NCI-H1417 treated with DMSO at 0.1 percent for 48 hours (cell line): ENCODE data around the gene GABARAPL2.
A peak's percentile ranks its signal among the peaks of the same experiment; 100 is the strongest.

Source experiments
- DNase-seq: peaks from one replicate; lab custom pipeline; 2025; lab: John Stamatoyannopoulos, UW

Gene GABARAPL2

DNA sequence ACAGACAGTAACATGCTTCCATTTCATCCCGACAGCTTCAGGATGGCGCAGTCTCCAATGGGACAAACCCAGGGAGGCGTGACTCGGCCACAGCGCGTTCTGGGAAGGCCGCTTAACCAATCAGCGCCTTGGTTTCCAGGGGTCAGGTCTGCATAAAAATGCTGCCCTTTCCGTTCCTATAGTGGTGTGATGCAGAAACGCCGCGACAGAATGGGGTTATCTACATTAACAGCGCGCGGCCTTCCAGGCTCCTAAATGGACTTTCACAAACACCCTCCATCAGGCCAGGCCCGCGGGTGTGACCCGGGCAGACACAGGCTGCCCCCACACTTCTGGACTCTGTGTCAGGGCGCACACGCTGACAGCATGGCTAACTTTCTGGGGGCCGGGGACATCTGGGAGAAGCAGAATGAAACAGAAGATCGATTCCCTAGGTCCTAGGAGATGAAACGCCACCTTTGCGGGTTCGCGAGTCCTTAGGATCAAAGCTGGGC is 10.9 kb upstream of the GABARAPL2 start:
- DNase-seq, result no peak

DNA sequence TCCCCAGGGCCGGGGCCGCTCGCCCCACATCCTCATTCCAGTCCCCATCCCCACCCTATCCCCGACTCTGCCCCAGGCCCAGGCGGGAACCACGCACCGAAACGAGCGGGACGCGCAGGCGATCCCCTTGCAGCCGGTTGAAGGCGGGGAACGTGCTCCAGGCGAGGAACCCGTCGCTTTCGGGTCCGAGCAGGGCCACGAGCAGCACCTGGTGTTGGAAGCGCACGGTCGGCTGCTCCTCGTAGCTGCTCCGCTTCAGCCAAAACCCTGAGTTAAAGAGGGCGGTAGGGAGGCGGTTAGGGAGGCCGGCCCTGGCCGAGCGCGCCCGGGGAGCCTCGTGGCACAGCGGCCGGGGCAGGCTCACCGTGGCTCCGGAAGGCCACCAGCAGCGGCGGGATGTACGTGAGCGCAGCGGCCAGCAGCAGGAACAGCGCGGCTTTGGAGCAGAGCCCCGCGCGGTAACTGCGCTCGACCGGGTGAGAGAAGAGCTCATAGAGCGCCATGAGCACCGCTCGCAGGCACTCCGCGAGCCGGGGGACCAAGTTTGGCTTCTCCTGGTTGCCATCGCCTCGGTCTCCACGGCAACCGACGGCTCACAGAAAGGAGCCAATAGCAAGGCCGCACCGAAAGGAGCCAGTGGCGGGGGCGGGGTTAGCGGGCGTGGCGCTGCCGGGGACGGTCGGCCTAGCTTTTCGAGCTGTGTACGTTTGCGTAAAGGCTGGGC is 10.3 kb upstream of the GABARAPL2 start, which contains the start of gene TMEM231:
Gene TMEM231, minus strand, starts transcription at position 546 of the 724 bp plus-strand sequence. Its CDS starts 43 bp downstream, at position 503.
- DNase-seq, result peak; percentile 62

DNA sequence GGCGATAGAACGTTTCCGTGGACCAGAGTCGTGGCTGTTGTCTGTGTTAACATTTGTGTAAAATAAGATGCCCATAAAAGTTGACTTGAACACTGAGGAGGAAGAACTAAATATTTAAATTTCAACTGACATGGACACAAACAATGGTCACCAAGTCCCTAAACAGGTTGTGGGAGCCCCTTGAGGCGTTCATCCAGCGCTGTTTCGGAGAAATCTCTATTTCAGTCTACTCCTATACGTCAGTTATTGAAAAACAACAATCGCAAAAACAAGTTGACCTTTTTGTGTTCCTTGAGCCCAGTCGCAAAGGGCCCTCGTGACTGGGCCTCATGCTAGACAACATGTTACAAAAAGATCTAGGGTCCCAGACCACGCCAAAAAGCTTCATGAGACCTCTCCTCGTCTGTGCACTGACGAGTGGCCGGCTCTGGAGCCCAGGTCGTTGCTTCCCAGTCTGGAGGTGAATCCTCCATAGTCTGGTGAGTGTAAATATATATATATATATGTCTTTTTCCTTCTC is 9.7 kb upstream of the GABARAPL2 start:
- no peak for DNase-seq

DNA sequence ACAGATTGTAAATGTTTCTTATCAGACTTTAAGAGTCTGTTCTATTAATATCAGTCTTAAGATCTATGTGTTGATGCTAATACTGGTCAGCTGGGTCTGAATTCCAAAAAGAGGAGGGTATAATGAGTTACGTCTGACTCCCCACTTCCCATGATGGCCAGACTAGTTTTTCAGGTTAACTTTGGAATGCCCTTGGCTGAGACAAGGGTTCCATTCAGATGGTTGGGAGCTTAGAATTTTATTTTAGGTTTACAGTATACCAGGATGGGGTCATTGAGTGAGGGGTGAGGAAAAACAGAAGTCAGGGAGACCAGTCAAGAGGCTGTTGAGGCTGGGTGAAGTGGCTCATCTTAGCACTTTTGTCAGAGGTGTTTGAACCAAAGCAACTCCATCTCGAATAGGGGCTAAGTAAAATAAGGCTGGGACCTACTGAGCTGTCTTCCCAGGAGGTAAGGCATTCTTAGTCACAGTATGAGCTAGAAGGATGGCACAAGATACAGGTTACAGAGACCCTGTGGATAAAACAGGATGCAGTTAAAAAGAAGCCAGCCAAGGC is 7.3 kb upstream of the GABARAPL2 start:
- no peak for DNase-seq

DNA sequence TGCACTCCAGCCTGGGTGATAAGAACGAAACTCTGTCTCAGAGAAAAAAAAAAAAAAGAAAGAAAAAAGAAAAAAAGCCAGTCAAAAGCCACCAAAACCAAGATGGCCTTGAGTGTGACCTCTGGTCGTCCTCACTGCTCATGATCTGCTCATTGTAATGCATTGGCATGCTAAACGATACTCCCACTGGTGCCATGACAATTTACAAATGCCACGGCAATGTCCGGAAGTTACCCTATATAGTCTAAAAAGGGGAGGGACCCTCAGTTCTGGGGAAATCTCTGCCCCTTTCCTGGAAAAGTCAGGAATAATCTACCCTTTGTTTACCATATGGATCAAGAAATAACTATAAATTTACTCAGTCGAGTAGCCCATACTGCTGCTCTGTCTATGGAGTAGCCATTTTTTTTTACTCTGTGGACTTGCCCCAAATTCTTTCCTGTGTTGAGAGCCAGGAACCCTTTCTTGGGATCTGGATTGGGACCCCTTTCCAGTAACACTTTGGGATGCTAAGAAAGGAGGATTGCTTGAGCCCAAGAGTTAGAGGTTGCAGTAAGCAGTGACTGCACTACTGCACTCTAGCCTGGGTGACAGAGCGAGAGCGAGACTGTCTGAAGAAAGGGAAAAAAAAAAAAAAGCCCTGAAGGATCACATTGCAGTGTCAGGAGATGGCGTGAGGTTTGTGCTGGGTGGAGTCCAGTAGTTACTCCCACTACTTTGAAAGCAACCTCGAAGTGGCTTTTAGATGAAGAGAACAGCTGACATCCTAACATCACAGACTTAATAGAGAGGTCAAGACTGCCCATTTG is 6.4 kb upstream of the GABARAPL2 start:
- no peak for DNase-seq

DNA sequence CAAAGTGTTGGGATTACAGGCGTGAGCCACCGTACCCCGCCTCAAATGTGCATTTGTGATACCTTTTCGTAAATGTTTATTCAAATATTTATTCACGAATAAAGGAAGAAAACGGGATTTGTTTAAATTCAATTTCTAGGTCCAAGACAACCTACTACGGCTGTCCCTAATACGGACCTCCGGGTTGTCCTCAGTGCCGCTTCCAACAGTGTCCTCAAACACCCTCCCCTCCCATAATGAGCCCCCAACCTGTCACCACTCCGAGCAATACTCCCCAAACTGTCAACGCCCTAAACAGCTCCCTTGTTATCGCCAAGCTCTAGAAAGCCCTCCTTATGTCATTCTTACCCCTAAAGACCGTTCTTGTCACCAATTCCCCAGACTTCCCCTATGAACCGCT is 539 bp upstream of the GABARAPL2 start:
- DNase-seq, result no peak

DNA sequence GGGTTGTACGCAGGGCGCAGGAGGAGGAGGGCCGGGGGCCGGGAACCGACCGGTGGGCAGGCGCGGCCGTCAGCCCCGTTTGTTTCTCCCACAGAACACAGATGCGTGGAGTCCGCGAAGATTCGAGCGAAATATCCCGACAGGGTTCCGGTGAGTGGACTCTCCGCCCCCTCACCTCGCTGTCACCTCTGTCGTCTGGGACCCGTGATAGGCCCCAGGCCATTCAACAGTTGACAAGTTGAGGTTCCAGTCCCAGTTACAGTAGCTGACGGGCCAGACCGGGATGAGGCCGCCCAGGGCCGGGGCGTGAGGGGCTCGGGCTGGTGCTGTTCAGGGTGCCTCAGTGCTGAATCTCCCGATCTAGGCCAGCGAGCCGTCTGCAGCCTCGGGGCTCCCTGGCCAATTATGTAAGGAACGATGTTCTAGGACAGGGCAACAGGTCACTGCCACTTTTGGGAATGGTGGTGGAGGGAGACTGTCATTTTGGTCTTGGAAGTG is 628 bp downstream of the GABARAPL2 start:
- no peak for DNase-seq

DNA sequence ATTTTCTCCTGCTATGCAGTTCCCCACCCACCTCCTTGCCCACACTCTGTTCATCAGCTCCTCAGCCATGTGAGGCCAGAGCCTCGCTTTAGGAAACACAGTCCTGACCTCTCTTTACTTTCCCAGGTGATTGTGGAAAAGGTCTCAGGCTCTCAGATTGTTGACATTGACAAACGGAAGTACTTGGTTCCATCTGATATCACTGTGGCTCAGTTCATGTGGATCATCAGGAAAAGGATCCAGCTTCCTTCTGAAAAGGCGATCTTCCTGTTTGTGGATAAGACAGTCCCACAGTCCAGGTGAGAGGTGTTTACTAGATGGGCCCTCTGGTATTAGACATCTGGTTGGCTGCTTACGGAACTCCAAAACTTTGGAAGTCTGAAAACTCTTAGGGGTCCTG is 1.7 kb downstream of the GABARAPL2 start:
- no peak for DNase-seq

DNA sequence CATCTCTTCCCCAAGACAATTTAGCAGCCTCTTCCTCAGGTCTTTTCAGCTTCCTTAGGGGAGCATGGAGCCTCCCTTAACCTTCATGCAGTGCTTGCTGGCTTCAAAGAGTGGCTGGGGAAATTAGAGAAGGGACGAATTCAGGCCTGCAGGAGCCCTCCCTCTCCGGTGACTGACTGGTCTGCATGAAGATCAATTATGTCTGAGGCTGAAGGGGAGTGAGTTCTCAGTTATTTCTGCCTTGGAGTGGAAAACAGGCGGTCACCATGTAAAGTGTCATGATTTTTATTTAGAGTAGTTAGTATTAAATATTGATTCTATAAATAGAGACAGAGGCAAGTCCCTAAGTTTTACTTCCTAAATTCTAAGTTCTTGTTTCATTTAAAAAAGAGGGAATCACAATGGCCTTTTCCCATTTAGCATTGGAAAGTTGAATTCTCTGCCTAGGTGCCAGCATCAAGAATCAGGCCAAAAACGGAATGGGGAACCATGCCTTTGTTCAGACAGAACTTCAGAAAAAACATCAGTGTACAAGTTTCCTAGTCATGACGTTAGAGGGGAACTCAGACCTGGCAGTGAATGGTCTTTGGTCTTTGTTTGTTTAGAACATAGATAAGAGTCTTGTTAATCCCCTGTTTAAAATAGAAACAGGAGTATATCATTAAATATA is 4.4 kb downstream of the GABARAPL2 start:
- DNase-seq, result no peak

DNA sequence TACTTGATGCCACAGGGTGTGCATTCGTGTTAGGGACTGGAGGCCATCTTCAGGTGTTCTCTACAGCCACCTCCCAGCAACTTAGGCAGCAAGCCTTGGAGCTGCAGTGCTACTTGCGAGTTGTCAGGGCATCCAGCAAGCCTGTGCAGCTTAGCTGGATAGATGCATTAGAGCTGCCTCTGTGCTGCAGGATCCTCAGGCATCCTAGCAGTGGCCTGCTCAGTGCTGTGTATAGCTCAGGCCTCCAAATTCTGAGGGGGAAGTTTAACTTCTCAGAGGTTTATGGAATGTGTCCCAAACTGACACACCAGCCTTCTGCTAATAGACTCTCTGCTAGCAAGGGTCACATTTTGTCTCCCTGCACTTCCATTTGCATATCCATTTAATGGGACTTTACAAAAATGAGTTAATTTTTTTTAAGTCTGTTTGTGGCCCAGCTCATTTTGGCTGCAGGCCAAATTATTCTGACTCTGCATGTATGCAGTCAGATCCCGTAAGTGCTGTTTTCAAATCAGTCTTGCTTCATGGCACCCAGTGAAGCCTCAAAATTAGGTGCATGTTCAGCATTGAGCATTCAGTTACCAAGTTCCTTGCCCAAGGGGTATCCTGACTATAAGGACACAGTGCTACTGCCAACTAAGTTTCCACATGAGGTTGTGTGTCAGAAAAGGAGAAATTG is 6.8 kb downstream of the GABARAPL2 start:
- no peak for DNase-seq

DNA sequence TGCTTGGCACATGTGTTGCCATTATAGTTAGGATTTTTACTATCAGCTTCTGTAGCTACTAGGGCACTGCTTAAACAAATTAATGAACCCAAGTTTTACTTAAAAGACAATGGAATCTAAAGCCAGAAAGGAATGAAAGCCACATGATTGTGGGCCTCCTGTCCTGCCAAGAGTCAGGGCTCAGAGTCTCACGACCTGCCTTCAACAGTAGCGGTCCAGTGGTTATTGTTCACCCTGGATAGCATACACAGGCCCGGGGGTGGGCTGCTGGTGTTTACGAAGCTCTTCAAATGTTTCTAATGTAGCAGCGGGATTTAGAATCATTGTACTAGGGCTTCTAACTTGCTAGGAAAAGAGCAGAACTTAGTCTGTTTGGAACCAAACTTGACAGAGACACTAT is 7.8 kb downstream of the GABARAPL2 start:
- no peak for DNase-seq

DNA sequence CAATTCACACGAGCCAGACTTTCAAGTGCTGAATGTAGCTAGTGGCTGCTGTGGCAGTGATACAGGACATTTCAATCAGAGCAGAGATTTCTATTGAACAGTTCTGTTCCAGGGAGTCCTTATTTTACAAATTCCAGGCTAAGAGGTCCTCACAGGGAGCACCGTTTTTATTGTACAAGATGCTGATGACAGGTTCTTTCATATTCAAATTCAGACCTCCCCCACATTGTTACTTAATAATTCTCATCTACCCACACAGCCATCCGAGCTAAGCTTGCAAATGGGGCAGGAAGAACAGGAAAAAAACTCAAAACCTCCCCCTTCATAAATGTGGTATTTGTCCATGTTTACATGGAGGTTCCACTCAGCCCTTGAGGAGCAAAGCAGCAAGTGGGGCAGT is 9.8 kb downstream of the GABARAPL2 start:
- DNase-seq, result no peak

DNA sequence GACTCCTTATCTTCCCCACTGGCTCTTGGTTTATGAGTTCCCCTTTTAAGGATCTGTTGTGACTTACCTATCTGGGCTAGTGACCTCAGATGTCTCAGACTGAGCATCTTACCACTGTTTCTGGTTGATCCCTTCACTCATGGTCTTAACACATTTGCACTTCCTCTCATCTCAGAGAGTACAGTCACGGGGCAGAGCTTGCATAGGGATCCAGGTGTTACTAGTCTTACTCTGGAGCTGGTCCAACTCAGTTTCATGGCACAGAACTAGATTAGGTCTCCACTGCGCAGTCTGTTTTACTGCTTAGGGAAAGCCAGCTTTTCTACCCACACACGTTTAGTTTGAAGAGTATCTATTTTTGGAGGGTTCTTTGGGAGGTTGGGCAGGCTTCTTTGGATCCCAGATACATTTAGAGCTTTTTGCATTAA is 10.2 kb downstream of the GABARAPL2 start:
- no peak for DNase-seq

DNA sequence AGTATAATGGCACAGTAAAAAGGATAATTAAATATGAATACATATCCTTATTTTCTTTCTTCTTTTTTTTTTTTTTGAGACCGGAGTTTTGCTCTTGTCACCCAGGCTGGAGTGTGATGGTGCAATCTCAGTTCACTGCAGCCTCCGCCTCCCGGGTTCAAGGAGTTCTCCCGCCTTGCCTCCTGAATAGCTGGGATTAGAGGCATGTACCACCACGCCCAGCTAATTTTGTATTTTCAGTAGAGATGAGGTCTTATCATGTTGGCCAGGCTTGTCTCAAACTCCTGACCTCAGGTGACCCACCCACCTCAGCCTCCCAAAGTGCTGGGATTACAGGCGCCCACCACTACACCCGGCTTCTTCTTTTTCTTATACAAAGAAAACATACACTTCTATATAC is 12.0 kb downstream of the GABARAPL2 start:
- DNase-seq, result no peak

DNA sequence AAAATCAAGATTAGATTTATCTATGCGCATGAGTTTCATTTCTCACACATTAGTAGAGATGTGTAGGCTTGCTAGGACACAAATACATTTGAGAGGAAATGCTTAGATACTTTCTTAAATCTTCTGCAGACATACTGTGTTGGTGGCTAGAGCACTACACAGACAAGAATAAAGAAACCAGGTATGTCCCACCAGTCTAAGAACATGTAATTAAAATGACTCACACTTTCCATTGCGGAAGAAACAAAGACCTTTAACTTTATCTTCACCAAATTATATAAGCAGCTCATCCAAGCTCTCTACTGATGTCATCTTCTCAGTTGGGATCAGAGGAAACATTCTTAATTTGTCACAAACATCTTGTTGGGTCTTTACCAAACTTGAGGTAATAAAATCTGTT is 12.5 kb downstream of the GABARAPL2 start:
- DNase-seq, result no peak

DNA sequence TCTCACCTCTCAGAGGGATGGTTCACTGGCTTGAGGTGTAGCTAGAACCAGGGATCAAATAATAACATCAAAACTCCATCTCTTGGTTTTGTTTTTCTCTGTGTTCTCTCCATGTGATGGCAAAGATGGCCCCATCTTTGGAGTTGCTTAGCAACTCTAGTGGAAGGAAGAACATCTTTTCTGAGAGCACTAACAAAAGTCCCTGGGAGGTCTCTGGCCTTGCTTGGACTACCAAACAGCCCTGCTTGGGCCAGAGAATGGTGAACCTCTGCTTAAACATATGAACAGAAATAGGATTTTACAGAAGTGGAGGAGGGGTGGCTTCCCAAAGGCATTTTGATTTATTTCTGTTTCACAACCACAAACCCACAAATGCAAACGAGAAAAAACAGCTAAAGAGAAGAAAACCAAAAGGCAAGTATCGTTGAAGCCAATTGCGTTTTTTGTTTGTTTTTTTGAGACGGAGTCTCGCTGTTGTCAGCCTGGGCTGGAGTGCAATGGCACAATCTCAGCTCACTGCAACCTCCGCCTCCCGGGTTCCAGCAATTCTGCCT is 13.2 kb downstream of the GABARAPL2 start:
- DNase-seq, result no peak

DNA sequence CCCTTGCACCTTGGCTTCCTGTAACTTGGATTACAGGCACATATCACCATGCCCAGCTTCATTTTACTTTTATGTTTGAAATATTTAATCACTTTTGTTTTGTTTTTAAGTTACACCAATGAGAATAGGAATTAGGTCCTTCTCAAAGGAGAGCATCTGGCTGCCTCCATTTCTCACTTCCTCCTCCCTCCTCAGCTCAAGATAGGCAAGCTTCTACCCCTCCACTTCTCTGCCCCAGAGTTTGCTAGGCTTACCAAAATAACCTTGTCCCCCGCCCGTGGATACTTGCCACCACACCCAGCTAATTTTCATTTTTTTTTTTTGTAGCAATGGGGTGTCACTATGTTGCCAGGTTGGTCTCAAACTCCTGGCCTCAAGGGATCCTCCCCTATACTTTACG is 17.9 kb downstream of the GABARAPL2 start:
- no peak for DNase-seq

DNA sequence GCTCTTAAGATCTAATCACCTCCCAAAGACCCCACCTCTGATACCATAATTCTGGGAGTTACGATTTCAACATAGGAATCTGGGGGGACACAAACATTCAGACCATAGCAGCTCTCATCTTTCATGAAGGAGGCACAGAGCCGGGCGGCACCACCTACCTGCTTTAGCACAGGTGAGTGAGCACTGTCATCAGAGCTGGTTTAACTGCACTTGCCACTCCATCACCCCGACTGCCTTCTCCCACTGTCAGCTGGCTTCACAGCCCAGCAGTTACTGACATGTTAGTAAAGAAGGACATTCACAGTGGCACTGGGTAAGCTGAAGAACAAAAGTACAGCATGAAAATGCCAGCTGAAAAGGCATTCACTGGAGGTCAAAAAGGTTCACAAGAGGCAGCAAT is 22.5 kb downstream of the GABARAPL2 start:
- DNase-seq, result no peak

DNA sequence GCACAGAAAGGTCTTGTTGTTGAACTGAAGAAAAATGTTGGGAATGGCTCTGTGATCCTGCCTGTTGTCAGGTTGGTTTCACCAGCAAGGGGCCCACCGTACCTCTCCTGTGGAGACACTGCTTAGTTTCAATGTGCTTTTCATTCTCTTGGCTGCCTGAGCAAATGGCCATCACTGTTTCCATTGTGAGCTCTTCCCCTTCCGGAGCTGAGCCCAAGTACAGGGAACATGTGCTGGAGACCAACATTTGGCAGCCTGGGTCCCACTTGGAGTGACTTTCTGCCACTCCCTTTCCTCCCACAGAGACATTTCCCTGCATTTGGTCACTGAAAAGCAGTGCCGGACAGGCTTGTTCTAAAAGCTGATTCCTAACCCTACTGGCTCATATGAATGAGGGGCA is 23.1 kb downstream of the GABARAPL2 start:
- DNase-seq, result no peak

DNA sequence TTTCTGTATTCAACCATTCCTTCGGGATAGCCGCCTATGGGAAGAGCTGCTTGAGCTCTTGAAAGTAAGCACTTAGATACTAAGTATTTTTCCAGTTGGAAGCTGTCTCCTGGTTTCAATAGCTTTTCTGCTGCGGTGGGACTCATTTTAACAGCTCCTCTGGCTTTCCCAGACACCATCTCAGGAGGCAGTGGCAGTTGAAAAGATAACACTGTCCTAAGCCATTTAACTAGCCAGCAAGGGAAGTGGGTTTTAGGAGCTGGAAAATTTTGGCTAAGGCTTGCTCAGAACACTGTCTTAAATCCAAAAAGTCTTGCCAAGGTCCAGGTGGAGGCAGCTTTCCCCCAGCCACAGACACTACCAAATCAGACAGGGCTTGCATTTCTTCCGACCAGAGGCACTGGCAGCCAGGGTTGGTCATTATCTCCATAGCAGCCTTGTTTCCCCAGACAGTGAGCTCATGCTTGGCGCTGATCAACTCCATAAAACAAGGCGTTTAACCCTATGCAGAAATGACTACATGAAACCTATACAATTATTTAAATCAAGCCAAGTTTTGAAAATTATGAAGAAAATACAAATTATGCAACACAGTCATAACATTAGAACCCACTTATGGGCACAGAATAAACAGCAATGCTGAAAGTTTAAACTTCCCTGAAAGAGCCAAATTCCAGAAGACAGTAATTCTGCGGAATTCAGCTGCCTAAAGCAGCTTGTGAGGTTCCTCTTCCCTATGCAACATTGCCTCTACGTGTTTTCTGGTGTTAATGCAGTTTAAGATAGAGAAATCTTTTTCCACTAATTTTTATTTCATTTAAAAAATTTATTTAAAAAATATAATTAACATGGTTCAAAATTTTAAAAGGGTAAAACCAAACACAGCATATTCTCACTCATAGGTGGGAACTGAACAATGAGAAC is 25.0 kb downstream of the GABARAPL2 start:
- no peak for DNase-seq
